ENCODE results near the gene RPL38. TPM values are rescaled to one million over a fixed set of nuclear protein-coding genes. Genes with fewer than 3 reads are reported as not detected.

The RPL38 gene
- total RNA-seq, 2 donors from 2014 or later, result 163 to 177 TPM

GRCh38 chr17:74233937-74234336 is 30.5 kb downstream of the RPL38 start:
- no peak for DNase-seq (ENCODE audit: low spot score)
- Histone ChIP-seq H3K27me3 (replicated peaks; ENCODE audit: insufficient read depth) (no peaks in the 10 kb centered on the region), H3K9me3 (no peaks in the 10 kb centered on the region), H3K27ac (no peak overlapping the region), H3K36me3 (no peaks in the 10 kb centered on the region), H3K4me1 (ENCODE audit: control insufficient read depth in 1 of 2, low read depth in 2 of 2) (no peaks in the 10 kb centered on the region), H3K4me3 (no peak overlapping the region)
- no peak for ATAC-seq (ENCODE audit: insufficient number of reproducible peaks, low FRiP score, low read depth)
- no peak for TF ChIP-seq CTCF (IDR thresholded peaks at IDR 0.05)

GRCh38 chr17:74234486-74234885 is 31.0 kb downstream of the RPL38 start:
- no peaks in the 10 kb centered on the region for H3K4me1 ChIP-seq (ENCODE audit: control insufficient read depth in 1 of 2, low read depth in 2 of 2)
- DNase-seq (ENCODE audit: low spot score) (no peak), ATAC-seq (ENCODE audit: insufficient number of reproducible peaks, low FRiP score, low read depth) (no peak)
- peak overlapping the region in 1 of 2 donors; percentile 35 for H3K27ac ChIP-seq
- H3K36me3 ChIP-seq, result no peaks in the 10 kb centered on the region
- no peaks in the 10 kb centered on the region for H3K27me3 ChIP-seq (replicated peaks; ENCODE audit: insufficient read depth)
- TF ChIP-seq CTCF (IDR thresholded peaks at IDR 0.05), result no peak
- H3K9me3 ChIP-seq, result no peaks in the 10 kb centered on the region
- no peak overlapping the region for H3K4me3 ChIP-seq

- Histone ChIP-seq H3K27ac (peak overlapping the region in 1 of 2 donors; percentile 35), H3K4me3 (peak overlapping the region; percentile 44), H3K27me3 (replicated peaks; ENCODE audit: insufficient read depth) (no peaks in the 10 kb centered on the region), H3K36me3 (no peaks in the 10 kb centered on the region), H3K9me3 (no peaks in the 10 kb centered on the region), H3K4me1 (ENCODE audit: control insufficient read depth in 1 of 2, low read depth in 2 of 2) (no peaks in the 10 kb centered on the region)
- ATAC-seq (ENCODE audit: insufficient number of reproducible peaks, low FRiP score, low read depth) (no peak), DNase-seq (ENCODE audit: low spot score) (no peak)
- TF ChIP-seq CTCF (IDR thresholded peaks at IDR 0.05), result no peak
Measured at GRCh38 chr17:74235040-74235581, 31.6 kb downstream of the RPL38 start.

- Histone ChIP-seq H3K4me3 (no peak overlapping the region), H3K9me3 (no peaks in the 10 kb centered on the region), H3K36me3 (no peaks in the 10 kb centered on the region), H3K27me3 (replicated peaks; ENCODE audit: insufficient read depth) (no peaks in the 10 kb centered on the region), H3K27ac (no peak overlapping the region), H3K4me1 (ENCODE audit: control insufficient read depth in 1 of 2, low read depth in 2 of 2) (peaks cover 0 to 2% of the 10 kb centered on the region in 2 donors)
- no peak for TF ChIP-seq CTCF (IDR thresholded peaks at IDR 0.05)
- ATAC-seq (ENCODE audit: insufficient number of reproducible peaks, low FRiP score, low read depth), result no peak
- DNase-seq (ENCODE audit: low spot score), result no peak
Measured at GRCh38 chr17:74235911-74236371, 32.5 kb downstream of the RPL38 start.

- ATAC-seq (ENCODE audit: insufficient number of reproducible peaks, low FRiP score, low read depth) (no peak), DNase-seq (ENCODE audit: low spot score) (no peak)
- no peaks in the 10 kb centered on the region for H3K9me3 ChIP-seq
- no peak overlapping the region for H3K27ac ChIP-seq
- TF ChIP-seq CTCF (IDR thresholded peaks at IDR 0.05), result no peak
- H3K36me3 ChIP-seq, result no peaks in the 10 kb centered on the region
- H3K27me3 ChIP-seq (replicated peaks; ENCODE audit: insufficient read depth), result no peaks in the 10 kb centered on the region
- H3K4me3 ChIP-seq, result no peak overlapping the region
- H3K4me1 ChIP-seq (ENCODE audit: control insufficient read depth in 1 of 2, low read depth in 2 of 2), result peaks cover 0 to 3% of the 10 kb centered on the region in 2 donors
Measured at GRCh38 chr17:74237321-74237720, 33.8 kb downstream of the RPL38 start.
